Retinal pigment epithelial cell (primary cell): ENCODE data around the gene TPCN2.

Experiments
- DNase-seq: peaks from one replicate; pipeline ENCODE4 v3.0.0-alpha.2; 2010; ENCODE audit warnings: low read depth
- H3K4me3 ChIP-seq: 2 replicates; pipeline ENCODE4 v1.5.1; 2011; ENCODE audit warnings: mild to moderate bottlenecking, low read length, control low read depth, moderate library complexity
- CTCF ChIP-seq: conservative IDR thresholded peaks from 2 replicates; pipeline ENCODE4 v1.5.1; 2011; ENCODE audit warnings: low read depth, low read length, control low read depth, inconsistent platforms

Gene TPCN2

GRCh38 chr11:69122630-69123431 lies 74.1 kb downstream of the TPCN2 start:
- DNase-seq = peak; percentile 77
- peak overlapping the region; percentile 10 for H3K4me3 ChIP-seq
- TF ChIP-seq CTCF = no peak

GRCh38 chr11:69123593-69124545 lies 75.1 kb downstream of the TPCN2 start:
- no peak overlapping the region for H3K4me3 ChIP-seq
- peak; percentile 24 for TF ChIP-seq CTCF
- DNase-seq = no peak

- no peak for DNase-seq
- TF ChIP-seq CTCF = no peak
- H3K4me3 ChIP-seq = no peak overlapping the region
These were observed 77.1 kb downstream of the TPCN2 start for GRCh38 chr11:69125861-69126260.

GRCh38 chr11:69126286-69126685 lies 77.6 kb downstream of the TPCN2 start:
- TF ChIP-seq CTCF = no peak
- no peak for DNase-seq
- no peak overlapping the region for H3K4me3 ChIP-seq

- H3K4me3 ChIP-seq = no peak overlapping the region
- TF ChIP-seq CTCF = no peak
- DNase-seq = no peak
These were observed 78.5 kb downstream of the TPCN2 start for GRCh38 chr11:69127081-69127850.

- no peak for TF ChIP-seq CTCF
- no peak for DNase-seq
- H3K4me3 ChIP-seq = no peak overlapping the region
These were observed 79.2 kb downstream of the TPCN2 start for GRCh38 chr11:69127884-69128283.
